Measurements from ENCODE around the gene APOL3. TPM values are rescaled to one million over a fixed set of nuclear protein-coding genes. Genes with fewer than 3 reads are reported as not detected.
"Not testable (repeated sequence)": the region's sequence is repeated elsewhere in the genome, so short reads cannot be mapped to it uniquely, and the experiment has no call there.

Gene APOL3
- total RNA-seq, 1 donor from 2014 or later, result 17.1 TPM

DNA sequence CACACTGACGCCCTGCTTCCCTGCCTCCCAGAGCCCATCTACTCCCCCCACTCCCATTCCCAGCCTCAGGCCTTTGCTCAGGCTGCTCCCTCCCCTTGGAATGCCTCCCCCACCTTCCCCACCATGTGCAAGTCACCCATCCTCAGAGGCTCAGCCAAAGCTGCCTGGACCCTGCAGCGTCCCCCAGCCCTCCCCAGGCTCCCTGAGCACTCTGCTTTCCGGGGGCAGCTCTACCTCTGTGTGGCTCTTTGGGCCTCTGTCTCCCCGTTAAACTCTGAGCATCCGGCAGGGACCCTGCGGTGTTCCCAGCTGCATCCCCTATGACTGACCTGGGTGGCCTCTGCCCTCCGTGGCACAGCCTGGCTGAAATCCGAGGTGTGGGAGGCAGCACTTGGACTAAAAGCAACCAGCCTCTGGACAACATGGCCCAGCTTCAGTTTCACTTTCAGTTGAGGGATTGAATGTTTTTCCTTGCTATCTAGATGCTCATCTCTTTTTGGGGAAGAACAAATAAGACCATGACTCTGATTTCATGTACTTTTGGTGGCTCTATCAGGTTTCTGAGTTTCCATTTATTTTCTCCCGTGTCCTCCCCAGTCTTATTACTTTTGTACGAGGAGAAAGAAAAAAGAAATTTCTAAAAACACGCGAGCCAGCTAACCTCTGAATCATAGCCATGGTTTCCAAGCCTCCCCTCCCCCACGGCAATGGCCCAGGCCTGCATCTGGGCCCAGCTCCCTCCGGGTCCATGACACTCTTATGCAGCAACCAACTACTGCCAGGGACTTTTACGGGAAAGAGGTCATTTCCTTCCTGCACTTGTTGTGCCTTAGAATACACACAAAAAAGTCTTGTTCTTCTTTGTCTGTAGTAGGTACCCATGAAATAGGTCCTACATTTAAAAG lies 3.8 kb downstream of the APOL3 start:
- peak; percentile 70 for DNase-seq

DNA sequence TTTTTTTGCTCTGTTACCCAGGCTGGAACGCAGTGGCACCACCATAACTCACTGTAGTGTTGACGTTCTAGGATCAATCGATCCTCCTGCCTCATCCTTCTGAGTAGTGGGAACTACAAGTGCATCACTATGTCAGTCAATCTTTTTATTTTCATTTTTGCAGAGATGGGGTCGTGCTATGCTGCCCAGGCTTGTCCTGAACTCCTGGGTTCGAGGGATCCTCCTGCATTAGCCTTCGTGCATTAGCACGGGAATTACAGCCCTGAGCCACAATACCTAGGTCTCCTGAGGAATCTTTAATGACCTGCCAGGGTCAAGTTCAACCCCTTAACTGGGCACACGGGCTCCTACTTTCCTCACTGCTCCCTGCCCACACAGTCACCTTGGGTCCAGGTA lies 4.4 kb downstream of the APOL3 start:
- DNase-seq, result no peak

DNA sequence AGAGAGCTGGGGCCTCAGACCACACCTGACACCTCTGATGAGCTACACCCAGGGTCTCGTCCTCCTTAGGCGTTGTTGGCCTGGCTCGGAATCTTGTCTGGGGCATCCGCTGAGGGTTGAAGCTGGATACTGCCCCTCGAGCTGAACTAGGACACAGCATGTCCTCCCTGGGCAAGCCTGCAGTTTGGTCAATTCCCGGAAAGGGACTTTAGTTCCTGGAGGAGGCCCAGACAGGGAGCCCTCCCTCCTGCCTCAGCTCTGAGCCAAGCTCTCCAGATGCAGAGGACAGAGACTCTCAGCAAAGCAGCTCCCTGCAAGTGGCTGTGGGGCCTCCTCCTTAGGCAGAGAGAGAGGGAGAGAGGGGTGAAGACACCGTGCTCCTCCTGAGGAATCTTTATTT lies 4.9 kb downstream of the APOL3 start:
- DNase-seq, result peak; percentile 81

DNA sequence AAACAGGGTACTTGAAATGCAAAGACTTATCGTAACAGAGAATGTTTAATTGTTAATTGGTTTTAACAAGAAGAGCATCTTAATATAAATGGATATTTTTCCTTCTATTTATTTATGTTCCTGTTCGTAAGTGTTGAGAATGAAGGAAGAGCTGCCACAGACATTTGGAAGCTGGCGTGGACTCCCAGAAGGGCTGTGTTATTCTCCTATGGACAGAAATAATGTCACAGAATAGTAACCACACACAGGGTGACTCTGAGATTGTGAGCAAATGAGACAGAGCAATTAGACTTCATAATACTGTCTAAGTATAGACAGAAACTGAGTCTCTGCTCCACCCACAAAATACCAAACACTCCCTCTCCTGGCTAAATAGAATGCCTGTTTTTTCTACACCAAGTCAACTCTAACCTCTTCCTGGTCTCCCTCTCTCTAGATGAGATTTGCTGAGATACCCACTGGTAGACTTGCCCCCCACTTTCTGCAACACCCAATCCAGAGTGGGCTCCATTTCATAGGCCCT lies 6.1 kb downstream of the APOL3 start:
- DNase-seq, result no peak

DNA sequence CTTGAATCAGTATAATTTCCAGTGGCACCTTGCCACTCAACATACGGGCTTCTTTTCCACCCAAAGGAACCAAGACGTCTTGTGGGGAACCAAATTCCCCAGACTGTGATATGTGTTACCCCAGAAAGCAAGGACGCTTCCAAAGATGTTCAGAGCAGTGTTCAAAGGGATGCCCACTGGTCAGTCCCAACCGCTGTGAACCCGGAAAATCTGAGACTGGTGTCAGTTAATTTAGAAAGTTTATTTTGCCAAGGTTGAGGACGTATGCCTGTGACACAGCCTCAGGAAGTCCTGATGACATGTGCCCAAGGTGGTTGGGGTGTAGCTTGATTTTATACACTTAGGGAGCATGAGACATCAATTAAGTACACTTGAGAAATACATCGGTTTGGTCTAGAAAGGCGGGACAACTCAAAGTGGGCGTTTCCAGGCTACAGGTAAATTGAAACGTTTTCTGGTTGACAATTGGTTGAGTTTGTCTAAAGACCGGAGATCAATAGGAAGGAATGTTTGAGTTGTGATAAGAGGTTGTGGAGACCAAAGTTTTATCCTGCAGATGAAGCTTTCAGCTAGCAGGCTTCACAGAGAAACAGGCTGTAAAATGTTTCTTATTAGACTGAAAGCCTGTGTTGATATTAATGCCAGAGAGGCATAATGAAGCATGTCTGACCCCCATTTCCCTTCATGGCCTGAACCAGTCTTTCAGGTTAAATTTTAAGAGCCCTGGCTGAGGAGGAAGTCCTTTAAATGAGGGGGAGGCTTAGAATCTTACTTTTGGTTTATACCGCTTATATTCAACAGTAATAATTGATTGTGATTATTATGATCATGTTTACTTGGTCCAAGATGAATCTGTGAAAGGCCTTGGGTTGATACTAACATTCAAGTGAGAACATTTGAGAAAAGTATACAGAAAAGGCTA lies 6.8 kb downstream of the APOL3 start:
- DNase-seq, result no peak

- DNase-seq, result not testable (repeated sequence)
These were observed 7.7 kb downstream of the APOL3 start for GRCh38 chr22:36152821-36153220.

DNA sequence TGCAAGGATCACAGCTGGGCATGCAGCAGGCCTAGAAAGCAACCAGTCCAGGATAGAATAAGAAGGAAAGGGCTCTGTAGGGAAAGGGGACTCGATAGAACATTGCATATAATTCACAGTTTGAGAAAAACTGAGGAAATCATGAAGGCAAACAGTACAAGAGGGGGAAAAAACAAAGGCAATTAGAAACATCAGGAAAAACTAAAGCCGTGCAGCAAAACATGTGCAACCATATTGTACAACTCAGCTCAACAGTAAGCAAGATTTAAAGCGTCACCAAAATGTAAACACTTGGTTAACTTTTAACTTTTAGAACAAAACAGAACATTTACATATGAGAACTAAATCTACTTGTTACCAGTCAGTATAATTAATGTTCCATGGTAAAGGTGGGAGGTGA lies 8.5 kb downstream of the APOL3 start:
- no peak for DNase-seq

GRCh38 chr22:36151006-36151595 lies 9.5 kb downstream of the APOL3 start:
- DNase-seq, result no peak

GRCh38 chr22:36149441-36149840 lies 11.1 kb downstream of the APOL3 start:
- DNase-seq, result no peak

GRCh38 chr22:36148411-36148810 lies 12.1 kb downstream of the APOL3 start:
- DNase-seq, result no peak

DNA sequence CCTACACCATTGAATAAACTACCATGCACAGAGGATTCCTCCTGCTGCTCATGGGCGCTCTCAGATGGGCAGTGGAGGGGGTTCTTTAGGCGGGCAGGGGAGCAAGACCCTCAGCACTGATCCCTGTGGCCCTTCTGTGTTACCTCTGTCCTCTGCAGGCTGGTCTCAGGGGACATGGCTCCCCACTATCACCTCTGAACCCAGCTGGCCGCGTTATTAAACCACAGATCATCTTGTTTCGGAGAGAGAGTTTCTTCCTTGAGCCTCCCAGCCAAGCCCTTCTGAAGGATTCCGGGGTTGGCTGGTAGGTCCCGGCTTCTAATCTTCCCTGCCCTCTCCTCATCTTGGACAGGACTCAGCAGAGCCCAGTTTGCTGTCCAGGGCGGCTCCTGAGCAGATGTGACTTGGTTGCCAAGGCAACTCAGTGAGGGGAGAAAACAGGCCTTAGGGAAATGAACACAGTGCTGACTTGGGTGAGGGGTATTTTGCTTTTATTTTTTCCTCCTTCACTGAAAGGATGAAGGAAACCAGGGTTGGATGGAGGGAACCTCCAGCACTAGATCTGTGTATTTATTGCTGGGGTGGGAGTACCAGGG lies 13.3 kb downstream of the APOL3 start:
- no peak for DNase-seq

DNA sequence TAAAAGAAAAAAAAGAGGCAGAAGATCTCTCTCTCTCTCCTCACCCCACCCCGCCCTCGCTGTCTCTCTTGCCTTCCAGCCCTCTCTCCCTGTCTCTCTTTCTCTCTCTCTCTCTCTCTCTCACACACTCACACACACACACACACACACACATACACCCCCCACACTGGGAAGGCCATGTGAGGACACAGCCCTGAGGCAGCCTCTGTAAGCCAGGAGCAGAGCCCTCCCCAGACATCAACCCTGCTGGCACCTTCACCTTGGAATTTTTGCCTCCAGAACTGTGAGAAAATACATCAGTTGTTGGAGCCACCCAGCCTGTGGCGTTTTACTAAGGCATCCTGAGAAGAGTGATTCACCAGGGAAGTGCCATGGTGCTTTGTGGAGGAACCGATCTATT lies 14.7 kb downstream of the APOL3 start:
- DNase-seq, result no peak

- peak; percentile 79 for DNase-seq
These were observed 15.5 kb downstream of the APOL3 start for GRCh38 chr22:36144886-36145541.

DNA sequence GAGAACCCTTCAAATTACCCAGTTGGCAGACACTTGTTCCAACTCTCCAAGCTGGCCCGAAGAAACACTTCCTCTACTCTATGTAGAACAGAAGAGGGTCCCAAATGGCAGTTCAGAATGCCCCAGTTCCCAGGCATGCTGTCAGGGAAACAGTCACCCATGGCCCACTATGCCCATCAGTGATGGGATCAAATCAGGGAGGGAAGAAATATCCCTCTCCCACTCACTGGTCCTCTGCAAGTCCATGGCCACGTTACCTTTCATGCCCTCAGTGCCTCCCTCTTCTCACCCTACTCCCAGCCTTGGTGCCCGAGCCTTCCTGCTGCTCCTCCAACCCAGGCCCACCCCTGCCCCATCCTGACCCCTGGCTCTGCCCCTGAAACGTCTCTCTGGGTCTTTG lies 16.6 kb downstream of the APOL3 start:
- DNase-seq, result no peak

- DNase-seq, result no peak
These were observed 17.3 kb downstream of the APOL3 start for GRCh38 chr22:36143066-36143815.

DNA sequence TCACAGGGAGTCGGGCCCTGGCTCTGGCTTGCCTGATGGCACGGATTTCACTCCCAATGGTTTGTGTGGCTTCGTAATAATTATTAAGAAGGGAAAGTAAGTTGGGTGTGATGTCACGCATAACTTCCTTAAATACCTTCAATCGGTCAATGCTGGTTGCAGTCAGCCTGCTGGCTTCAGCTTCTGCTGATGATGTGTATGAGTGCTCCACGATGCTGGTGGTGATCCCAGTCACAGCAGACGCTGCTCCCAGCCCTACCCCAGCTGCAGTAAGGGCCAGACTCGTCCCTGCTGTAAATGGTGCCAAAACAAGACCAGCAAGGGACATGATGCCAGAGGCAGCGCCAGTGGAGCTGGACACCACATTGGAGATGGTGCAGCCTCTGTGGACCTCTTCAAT lies 19.1 kb downstream of the APOL3 start:
- no peak for DNase-seq

GRCh38 chr22:36138709-36139108 lies 21.8 kb downstream of the APOL3 start:
- not testable (repeated sequence) for DNase-seq

- no peak for DNase-seq
These were observed 23.6 kb downstream of the APOL3 start for GRCh38 chr22:36136988-36137387.

- DNase-seq, result no peak
These were observed 24.1 kb downstream of the APOL3 start for GRCh38 chr22:36136475-36136874.

GRCh38 chr22:36135306-36135980 lies 25.1 kb downstream of the APOL3 start:
- no peak for DNase-seq

Measured in tongue (tissue), 2 donors.